Right lobe of liver (tissue), 4 donors: ENCODE results near the gene COL23A1.

ENCODE experiments used
- POLR2A ChIP-seq: fragments of 450-650 bp; IDR thresholded peaks from one replicate; pipeline ENCODE4 v1.6.1; 2017; ENCODE audit warnings: antibody characterized with exemption, mild to moderate bottlenecking
- TF ChIP-seq, protein P1 (sequence below), 4 donors: fragments of 200-600 bp in 3 of 4; fragments of 450-650 bp in 1 of 4; IDR thresholded peaks; one replicate each; pipeline versions ENCODE4 v1.5.1 to v1.8.0; 2016 to 2022; ENCODE audit warnings: antibody characterized with exemption in 4 of 4, mild to moderate bottlenecking in 2 of 4
- donor health status: DM: no; HTN: no; CAD: no.
- donor health status: DM: no; HTN: no; CAD: no.
- donor health status: DM: no; HTN: yes; CAD: no.

DNA sequence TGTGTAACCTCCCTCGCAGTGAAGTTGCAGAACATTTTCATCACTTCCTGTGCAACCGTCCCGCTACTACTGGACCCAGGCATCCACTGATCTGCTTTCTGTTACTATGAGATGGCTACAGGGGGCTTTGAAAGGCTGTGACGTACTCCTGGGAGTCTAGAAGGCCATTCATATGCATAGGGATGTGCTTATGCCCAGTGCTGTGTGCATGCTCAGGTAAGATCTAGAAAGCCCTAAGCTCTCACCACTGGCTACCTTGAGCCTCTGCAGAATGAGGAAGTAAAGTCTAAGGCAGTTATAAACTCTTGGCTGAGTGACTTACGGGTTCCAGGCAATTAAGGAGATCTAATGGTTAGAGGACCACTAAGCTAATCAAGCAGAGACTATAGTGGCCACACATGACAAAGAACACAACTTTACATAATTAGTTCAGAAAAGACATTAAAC, 374.1 kb downstream of the COL23A1 start:
- TF ChIP-seq, protein P1, sequence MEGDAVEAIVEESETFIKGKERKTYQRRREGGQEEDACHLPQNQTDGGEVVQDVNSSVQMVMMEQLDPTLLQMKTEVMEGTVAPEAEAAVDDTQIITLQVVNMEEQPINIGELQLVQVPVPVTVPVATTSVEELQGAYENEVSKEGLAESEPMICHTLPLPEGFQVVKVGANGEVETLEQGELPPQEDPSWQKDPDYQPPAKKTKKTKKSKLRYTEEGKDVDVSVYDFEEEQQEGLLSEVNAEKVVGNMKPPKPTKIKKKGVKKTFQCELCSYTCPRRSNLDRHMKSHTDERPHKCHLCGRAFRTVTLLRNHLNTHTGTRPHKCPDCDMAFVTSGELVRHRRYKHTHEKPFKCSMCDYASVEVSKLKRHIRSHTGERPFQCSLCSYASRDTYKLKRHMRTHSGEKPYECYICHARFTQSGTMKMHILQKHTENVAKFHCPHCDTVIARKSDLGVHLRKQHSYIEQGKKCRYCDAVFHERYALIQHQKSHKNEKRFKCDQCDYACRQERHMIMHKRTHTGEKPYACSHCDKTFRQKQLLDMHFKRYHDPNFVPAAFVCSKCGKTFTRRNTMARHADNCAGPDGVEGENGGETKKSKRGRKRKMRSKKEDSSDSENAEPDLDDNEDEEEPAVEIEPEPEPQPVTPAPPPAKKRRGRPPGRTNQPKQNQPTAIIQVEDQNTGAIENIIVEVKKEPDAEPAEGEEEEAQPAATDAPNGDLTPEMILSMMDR (IDR thresholded peaks at IDR 0.05) = no peak
- no peak for TF ChIP-seq POLR2A
